Ascending aorta (tissue), 2 donors: ENCODE results near the gene OR2T2. TPM values are rescaled to one million over a fixed set of nuclear protein-coding genes. Genes with fewer than 3 reads are reported as not detected.
"Not testable (repeated sequence)": the region's sequence is repeated elsewhere in the genome, so short reads cannot be mapped to it uniquely, and the experiment has no call there.

Experiments used
- DNase-seq, 2 donors: peaks; one replicate each; pipeline ENCODE4 v3.0.0-alpha.2; 2019; ENCODE audit warnings: low spot score in 2 of 2
- H3K27ac ChIP-seq, 2 donors: fragments of 200-600 bp; sonication (generic); one replicate each; pipeline ENCODE4 v1.5.1; 2016 to 2017; ENCODE audit warnings: mild to moderate bottlenecking in 1 of 2
- H3K27me3 ChIP-seq: fragments of 200-600 bp; sonication (generic); one replicate; pipeline ENCODE4 v1.5.1; 2017
- H3K36me3 ChIP-seq, 2 donors: fragments of 200-600 bp; sonication (generic); one replicate each; pipeline ENCODE4 v1.5.1; 2016
- H3K4me1 ChIP-seq, 2 donors: fragments of 200-600 bp; sonication (generic); one replicate each; pipeline ENCODE4 v1.5.1; 2016 to 2017; ENCODE audit warnings: mild to moderate bottlenecking in 1 of 2
- H3K4me3 ChIP-seq, 2 donors: fragments of 200-600 bp; sonication (generic); one replicate each; pipeline ENCODE4 v1.5.1; 2016 to 2017; ENCODE audit warnings: mild to moderate bottlenecking in 1 of 2
- H3K9me3 ChIP-seq, 2 donors: fragments of 200-600 bp; sonication (generic); one replicate each; pipeline ENCODE4 v1.5.1; 2016
- CTCF ChIP-seq, 3 experiments: fragments of 200-600 bp in 2 of 3; fragments of 450-650 bp in 1 of 3; sonication (generic) in 2 of 3; IDR thresholded peaks; one replicate each; pipeline ENCODE4 v1.5.1; 2016 to 2019; ENCODE audit warnings: antibody characterized with exemption in 3 of 3, mild to moderate bottlenecking in 1 of 3, moderate library complexity in 1 of 3
- intact Hi-C: fragments of 100-400 bp; cut with DNase I; formaldehyde crosslinking; loops from one replicate; pipeline ENCODE4 v1.15.1; 2023
- total RNA-seq: library from RNA; depleted of rRNA; stranded (reverse); fragments of >200 nt; gene quantifications from one replicate; pipeline ENCODE4 v1.1.0, GENCODE V29; 2016

The OR2T2 gene
- not detected for total RNA-seq

GRCh38 chr1:248445399-248445798 is at the start of gene OR2T2:
OR2T2 (plus strand) TSS chr1:248445637; CDS start chr1:248452798, 7,161 bp downstream.
- intact Hi-C loops, H3K9me3 ChIP-seq, H3K27ac ChIP-seq, H3K36me3 ChIP-seq, H3K27me3 ChIP-seq, H3K4me3 ChIP-seq, DNase-seq, H3K4me1 ChIP-seq: not testable (repeated sequence)

- intact Hi-C loops = no loop called here
- Histone ChIP-seq H3K27me3 (no peaks in the 10 kb centered on the region), H3K9me3 (no peaks in the 10 kb centered on the region), H3K27ac (no peak within 1 kb of the TSS), H3K4me1 (no peaks in the 10 kb centered on the region), H3K4me3 (no peak within 1 kb of the TSS), H3K36me3 (no peaks in the 10 kb centered on the region)
- DNase-seq = no peak
- TF ChIP-seq CTCF (IDR thresholded peaks at IDR 0.05) = no peak
These were observed 42.7 kb upstream of the OR2T2 start, which contains the start of gene OR2T1 for GRCh38 chr1:248402748-248403147. OR2T1 (plus strand) TSS chr1:248403048; CDS start chr1:248406148, 3,100 bp downstream.

- no peak for TF ChIP-seq CTCF (IDR thresholded peaks at IDR 0.05)
- no peak for DNase-seq
- Histone ChIP-seq H3K27ac (no peak overlapping the region), H3K9me3 (no peaks in the 10 kb centered on the region), H3K27me3 (no peaks in the 10 kb centered on the region), H3K4me3 (no peak overlapping the region), H3K36me3 (no peaks in the 10 kb centered on the region), H3K4me1 (no peaks in the 10 kb centered on the region)
- intact Hi-C loops = no loop called here
These were observed 41.4 kb upstream of the OR2T2 start for GRCh38 chr1:248404024-248404423.

- no peak for DNase-seq
- Histone ChIP-seq H3K9me3 (no peaks in the 10 kb centered on the region), H3K4me1 (no peaks in the 10 kb centered on the region), H3K4me3 (no peak overlapping the region), H3K27ac (no peak overlapping the region), H3K27me3 (no peaks in the 10 kb centered on the region), H3K36me3 (no peaks in the 10 kb centered on the region)
- TF ChIP-seq CTCF (IDR thresholded peaks at IDR 0.05) = no peak
- intact Hi-C loops = no loop called here
These were observed 38.4 kb upstream of the OR2T2 start for GRCh38 chr1:248406721-248407692.

- Histone ChIP-seq H3K36me3 (no peaks in the 10 kb centered on the region), H3K27me3 (no peaks in the 10 kb centered on the region), H3K27ac (no peak overlapping the region), H3K4me1 (no peaks in the 10 kb centered on the region), H3K4me3 (no peak overlapping the region), H3K9me3 (no peaks in the 10 kb centered on the region)
- DNase-seq = no peak
- no peak for TF ChIP-seq CTCF (IDR thresholded peaks at IDR 0.05)
- intact Hi-C loops = no loop called here
These were observed 29.2 kb upstream of the OR2T2 start for GRCh38 chr1:248416226-248416625.

GRCh38 chr1:248417854-248418253 is 27.6 kb upstream of the OR2T2 start:
- H3K36me3 ChIP-seq = no peaks in the 10 kb centered on the region
- H3K27me3 ChIP-seq = no peaks in the 10 kb centered on the region
- H3K4me1 ChIP-seq = no peaks in the 10 kb centered on the region
- DNase-seq = no peak
- no peak overlapping the region for H3K4me3 ChIP-seq
- no peak for TF ChIP-seq CTCF (IDR thresholded peaks at IDR 0.05)
- no peak overlapping the region for H3K27ac ChIP-seq
- H3K9me3 ChIP-seq = no peaks in the 10 kb centered on the region
- intact Hi-C loops = no loop called here
